PFSK-1 (cell line): Measurements from ENCODE around the gene UCK1.

Experiments
- SIN3A ChIP-seq: IDR thresholded peaks from 2 replicates; pipeline ENCODE4 v1.6.1; 2012; ENCODE audit warnings: mild to moderate bottlenecking, low read length, moderate library complexity, borderline replicate concordance; ENCODE audit not compliant: insufficient read depth
- TF ChIP-seq, protein P1 (sequence below), 2 experiments: IDR thresholded peaks; 2 replicates each; pipeline versions ENCODE4 v1.6.1 to v1.8.0; 2011 to 2012; ENCODE audit warnings: low read depth in 2 of 2, low read length in 2 of 2, control low read depth in 1 of 2, inconsistent platforms in 1 of 2, mild to moderate bottlenecking in 1 of 2, moderate library complexity in 1 of 2; ENCODE audit not compliant: insufficient read depth in 1 of 2

DNA sequence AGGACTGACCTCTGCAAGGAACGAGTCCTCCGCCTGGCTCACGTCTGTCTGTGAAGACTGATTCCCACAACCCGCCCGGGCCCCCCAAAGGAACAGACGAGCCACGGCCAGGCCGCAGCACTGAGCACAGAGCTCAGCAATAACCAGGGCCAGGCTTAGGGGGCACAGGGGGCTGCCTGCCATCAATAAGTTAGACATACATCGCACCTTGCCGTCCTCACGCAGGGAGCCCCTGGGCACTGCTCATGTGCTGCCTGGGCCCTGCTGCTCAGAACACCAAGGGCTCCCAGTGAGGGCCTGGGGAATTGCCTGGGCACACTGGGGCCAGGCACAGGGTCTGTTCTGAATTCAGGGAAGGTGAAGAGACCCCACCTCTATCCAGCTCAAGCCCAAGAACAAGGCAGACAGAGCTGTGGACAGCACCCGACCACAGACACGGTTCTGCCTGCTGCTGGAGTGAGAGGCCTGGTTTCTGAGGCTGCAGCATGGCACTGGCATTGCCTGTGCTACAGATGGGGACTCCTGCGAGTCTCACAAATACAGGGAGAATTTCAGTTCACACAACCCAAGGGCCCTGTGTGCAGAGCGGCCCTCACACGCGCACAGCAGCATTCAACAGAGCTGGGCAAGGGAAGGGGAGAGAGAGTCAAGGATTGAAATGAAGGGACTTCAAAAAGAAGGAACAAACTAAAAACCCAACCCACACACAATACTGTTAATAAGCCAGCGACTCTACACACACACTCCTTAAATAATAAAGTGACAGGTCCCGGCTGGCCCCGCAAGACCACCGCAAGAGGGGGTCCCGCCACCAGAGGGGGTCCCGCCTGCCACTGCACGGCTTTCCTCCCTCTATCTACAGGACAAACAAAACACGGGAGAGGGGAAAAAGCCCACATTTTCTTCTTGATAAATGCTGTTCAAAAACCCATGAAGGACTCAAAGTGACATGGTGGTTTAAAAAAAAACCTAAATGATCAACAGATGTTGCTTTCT lies 46.2 kb upstream of the UCK1 start:
- TF ChIP-seq SIN3A = no peak
- TF ChIP-seq, protein P1, sequence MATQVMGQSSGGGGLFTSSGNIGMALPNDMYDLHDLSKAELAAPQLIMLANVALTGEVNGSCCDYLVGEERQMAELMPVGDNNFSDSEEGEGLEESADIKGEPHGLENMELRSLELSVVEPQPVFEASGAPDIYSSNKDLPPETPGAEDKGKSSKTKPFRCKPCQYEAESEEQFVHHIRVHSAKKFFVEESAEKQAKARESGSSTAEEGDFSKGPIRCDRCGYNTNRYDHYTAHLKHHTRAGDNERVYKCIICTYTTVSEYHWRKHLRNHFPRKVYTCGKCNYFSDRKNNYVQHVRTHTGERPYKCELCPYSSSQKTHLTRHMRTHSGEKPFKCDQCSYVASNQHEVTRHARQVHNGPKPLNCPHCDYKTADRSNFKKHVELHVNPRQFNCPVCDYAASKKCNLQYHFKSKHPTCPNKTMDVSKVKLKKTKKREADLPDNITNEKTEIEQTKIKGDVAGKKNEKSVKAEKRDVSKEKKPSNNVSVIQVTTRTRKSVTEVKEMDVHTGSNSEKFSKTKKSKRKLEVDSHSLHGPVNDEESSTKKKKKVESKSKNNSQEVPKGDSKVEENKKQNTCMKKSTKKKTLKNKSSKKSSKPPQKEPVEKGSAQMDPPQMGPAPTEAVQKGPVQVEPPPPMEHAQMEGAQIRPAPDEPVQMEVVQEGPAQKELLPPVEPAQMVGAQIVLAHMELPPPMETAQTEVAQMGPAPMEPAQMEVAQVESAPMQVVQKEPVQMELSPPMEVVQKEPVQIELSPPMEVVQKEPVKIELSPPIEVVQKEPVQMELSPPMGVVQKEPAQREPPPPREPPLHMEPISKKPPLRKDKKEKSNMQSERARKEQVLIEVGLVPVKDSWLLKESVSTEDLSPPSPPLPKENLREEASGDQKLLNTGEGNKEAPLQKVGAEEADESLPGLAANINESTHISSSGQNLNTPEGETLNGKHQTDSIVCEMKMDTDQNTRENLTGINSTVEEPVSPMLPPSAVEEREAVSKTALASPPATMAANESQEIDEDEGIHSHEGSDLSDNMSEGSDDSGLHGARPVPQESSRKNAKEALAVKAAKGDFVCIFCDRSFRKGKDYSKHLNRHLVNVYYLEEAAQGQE (IDR thresholded peaks at IDR 0.05; ENCODE audit: insufficient read depth in 1 of 2, low read depth in 2 of 2, low read length in 2 of 2) = no peak
